ENCODE measurements around the gene HPS1. TPM values are rescaled to one million over a fixed set of nuclear protein-coding genes. Genes with fewer than 3 reads are reported as not detected.

HPS1 gene
- 34.3 TPM for polyA plus RNA-seq (2013, experiment 1 of 2)
- 34.4 TPM for polyA plus RNA-seq (2013, experiment 2 of 2)

DNA sequence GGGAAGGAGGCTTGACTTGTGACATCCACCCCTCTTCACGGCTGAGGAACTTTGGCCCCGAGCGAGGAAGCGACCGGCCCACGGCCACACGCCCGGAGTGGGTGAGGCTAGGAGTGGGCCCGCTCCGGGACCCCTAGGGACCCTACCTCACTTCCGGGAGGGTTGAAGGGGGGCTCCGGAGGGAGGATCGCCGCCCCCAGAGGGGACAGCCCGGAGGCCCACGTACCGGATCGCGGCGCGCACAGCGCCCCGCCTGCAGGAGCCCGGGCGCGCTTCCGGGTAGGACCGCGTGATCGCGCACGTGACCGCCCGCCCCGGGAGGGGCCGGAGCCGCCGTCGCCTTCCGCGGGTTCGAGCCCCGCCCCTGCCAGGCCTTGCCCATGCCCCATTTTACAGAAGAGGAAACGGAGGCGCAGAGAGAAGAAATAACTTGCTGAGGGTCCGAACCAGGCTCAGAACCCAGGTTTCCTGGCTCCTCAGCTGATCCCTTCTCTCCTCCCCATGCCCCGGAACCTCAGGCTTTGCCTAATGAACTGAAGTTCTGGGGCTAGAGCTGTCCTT is at the start of gene HPS1:
Gene HPS1, minus strand, starts transcription at position 275 of the 561 bp plus-strand sequence. CDS start 3,695 bp downstream, outside the sequence.
- WGBS, 2 donors (ENCODE audit: extremely low coverage in 2 of 2, insufficient read length in 2 of 2, insufficient replicate concordance in 1 of 2), result no CpG with 5 or more reads among the region's 47 CpGs

DNA sequence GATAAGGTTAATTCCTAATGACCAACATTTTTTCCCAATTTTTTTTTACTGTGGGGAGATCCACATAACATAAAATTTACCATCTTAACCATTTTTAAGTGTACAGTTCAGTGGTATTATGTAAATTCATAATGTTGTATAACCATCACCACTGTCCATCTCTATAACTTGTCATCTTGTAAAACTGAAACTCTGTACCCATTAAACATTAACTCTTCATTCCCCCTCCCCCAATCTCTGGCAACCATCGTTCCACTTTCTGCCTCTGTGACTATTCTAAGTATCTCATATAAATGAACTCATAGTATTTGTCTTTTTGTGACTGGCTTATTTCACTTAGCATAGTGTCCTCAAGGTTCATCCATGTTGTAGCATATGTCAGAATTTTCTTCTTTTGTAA is 46.0 kb upstream of the HPS1 start:
- Histone ChIP-seq H2AK5ac (ENCODE audit: low read depth, low read length) (no peak overlapping the region), H3K9me3 (replicated peaks in 1 of 2; ENCODE audit: control insufficient read depth in 2 of 2, insufficient read depth in 1 of 2, low read depth in 1 of 2, low read length in 2 of 2) (no peaks in the 10 kb centered on the region), H4K91ac (ENCODE audit: low read depth, low read length, poor library complexity) (no peak overlapping the region), H3K23ac (ENCODE audit: low read depth, low read length, poor library complexity) (no peak overlapping the region), H3K9ac (ENCODE audit: low read depth, low read length, poor library complexity) (no peak overlapping the region), H3K18ac (ENCODE audit: low read length) (no peak overlapping the region), H2BK12ac (ENCODE audit: low read length) (no peak overlapping the region), H3K4ac (ENCODE audit: low read length) (no peak overlapping the region), H3K14ac (ENCODE audit: low read length) (no peak overlapping the region), H3K4me2 (ENCODE audit: insufficient read depth, low read length, poor library complexity, severe bottlenecking) (no peak overlapping the region), H3K36me3 (replicated peaks in 1 of 2; ENCODE audit: control insufficient read depth in 2 of 2, insufficient read depth in 2 of 2, low read length in 2 of 2) (peaks cover 0 to 2% of the 10 kb centered on the region in 2 donors), H2AFZ (ENCODE audit: low read length) (no peak overlapping the region), H3K27me3 (ENCODE audit: control insufficient read depth in 3 of 3, insufficient read depth in 3 of 3, low read depth in 1 of 3, low read length in 3 of 3) (no peaks in the 10 kb centered on the region), H3K27ac (replicated peaks; ENCODE audit: low read length) (no peak overlapping the region), H3K4me1 (ENCODE audit: control insufficient read depth in 2 of 2, insufficient read depth in 1 of 2, low read depth in 1 of 2, low read length in 2 of 2) (no peaks in the 10 kb centered on the region), H4K8ac (ENCODE audit: low read depth, low read length) (no peak overlapping the region), H2BK120ac (ENCODE audit: low read depth, low read length) (no peak overlapping the region), H2BK15ac (ENCODE audit: low read length) (no peak overlapping the region), H3K79me1 (ENCODE audit: low read depth, low read length) (no peaks in the 10 kb centered on the region), H2BK5ac (ENCODE audit: low read length) (no peak overlapping the region), H3K4me3 (ENCODE audit: low read length in 2 of 2) (no peak overlapping the region)
- WGBS, 2 donors (ENCODE audit: extremely low coverage in 2 of 2, insufficient read length in 2 of 2, insufficient replicate concordance in 1 of 2), result no CpG with 5 or more reads among the region's 1 CpG
- no peak for DNase-seq (ENCODE audit: low spot score)

More for the DNA sequence above, at the start of gene HPS1:
- Histone ChIP-seq H2AK5ac (ENCODE audit: low read depth, low read length) (peak within 1 kb of the TSS; percentile 12), H3K4me1 (ENCODE audit: control insufficient read depth in 2 of 2, insufficient read depth in 1 of 2, low read depth in 1 of 2, low read length in 2 of 2) (peaks cover 0 to 6% of the 10 kb centered on the region in 2 donors), H3K9me3 (replicated peaks in 1 of 2; ENCODE audit: control insufficient read depth in 2 of 2, insufficient read depth in 1 of 2, low read depth in 1 of 2, low read length in 2 of 2) (no peaks in the 10 kb centered on the region), H2BK15ac (ENCODE audit: low read length) (no peak within 1 kb of the TSS), H3K27ac (replicated peaks; ENCODE audit: low read length) (no peak within 1 kb of the TSS), H2BK12ac (ENCODE audit: low read length) (no peak within 1 kb of the TSS), H3K14ac (ENCODE audit: low read length) (peak within 1 kb of the TSS; percentile 38), H3K36me3 (replicated peaks in 1 of 2; ENCODE audit: control insufficient read depth in 2 of 2, insufficient read depth in 2 of 2, low read length in 2 of 2) (peaks cover 20 to 36% of the 10 kb centered on the region in 2 donors), H3K23ac (ENCODE audit: low read depth, low read length, poor library complexity) (peak within 1 kb of the TSS; percentile 25), H4K91ac (ENCODE audit: low read depth, low read length, poor library complexity) (no peak within 1 kb of the TSS), H3K4me3 (ENCODE audit: low read length in 2 of 2) (peak within 1 kb of the TSS; percentile 75 to 93), H3K79me1 (ENCODE audit: low read depth, low read length) (no peaks in the 10 kb centered on the region), H3K18ac (ENCODE audit: low read length) (peak within 1 kb of the TSS; percentile 2), H2BK120ac (ENCODE audit: low read depth, low read length) (no peak within 1 kb of the TSS), H3K9ac (ENCODE audit: low read depth, low read length, poor library complexity) (peak within 1 kb of the TSS; percentile 74), H2AFZ (ENCODE audit: low read length) (peak within 1 kb of the TSS; percentile 100), H2BK5ac (ENCODE audit: low read length) (no peak within 1 kb of the TSS), H4K8ac (ENCODE audit: low read depth, low read length) (peak within 1 kb of the TSS; percentile 43), H3K27me3 (ENCODE audit: control insufficient read depth in 3 of 3, insufficient read depth in 3 of 3, low read depth in 1 of 3, low read length in 3 of 3) (no peaks in the 10 kb centered on the region), H3K4me2 (ENCODE audit: insufficient read depth, low read length, poor library complexity, severe bottlenecking) (peak within 1 kb of the TSS; percentile 83), H3K4ac (ENCODE audit: low read length) (no peak within 1 kb of the TSS)
- DNase-seq (ENCODE audit: low spot score), result peak; percentile 26

DNA sequence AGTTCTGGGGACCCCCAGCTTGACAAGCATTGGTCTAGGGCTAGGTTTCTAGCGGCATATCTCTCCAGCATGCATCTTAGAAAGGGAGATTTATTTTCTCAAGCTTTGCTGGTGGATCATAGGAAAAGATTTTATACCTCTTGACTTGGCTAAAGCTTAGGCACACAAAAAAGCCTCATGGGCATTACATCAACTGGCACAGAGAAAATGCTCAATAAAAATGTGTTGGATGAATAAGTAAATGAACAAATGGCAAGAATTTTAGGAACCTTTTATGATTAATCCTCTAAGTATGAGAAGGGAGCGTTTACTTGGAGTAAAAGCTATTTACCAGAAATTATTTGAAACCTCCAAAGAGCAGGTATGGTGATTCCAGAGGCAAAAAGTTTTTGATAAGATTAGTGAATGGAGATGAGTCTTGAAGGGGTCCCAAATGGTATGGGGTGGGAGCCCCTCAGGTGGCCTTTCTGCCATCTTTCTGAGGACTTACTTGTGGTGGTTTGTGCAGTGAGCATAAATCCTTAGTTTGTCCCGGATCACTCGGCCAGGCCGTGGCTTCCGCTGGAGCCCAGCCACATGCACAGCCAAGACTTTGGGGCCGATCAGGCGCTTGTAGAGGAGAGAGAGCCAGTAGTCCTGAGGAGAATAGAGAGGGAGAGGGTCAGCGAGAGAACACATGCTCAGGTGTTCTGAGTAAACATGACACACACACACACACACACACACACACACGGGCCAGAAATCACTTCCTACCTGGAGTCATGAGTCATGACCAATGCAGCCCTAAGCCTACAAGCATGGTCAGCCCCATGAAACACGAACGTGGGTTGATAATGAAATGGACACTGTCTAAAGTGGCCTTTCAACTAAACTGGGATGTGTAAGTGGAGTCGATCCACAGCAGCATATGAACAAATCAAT is 43.1 kb upstream of the HPS1 start:
- H3K27me3 ChIP-seq (ENCODE audit: control insufficient read depth in 3 of 3, insufficient read depth in 3 of 3, low read depth in 1 of 3, low read length in 3 of 3), result no peaks in the 10 kb centered on the region
- H3K9me3 ChIP-seq (replicated peaks in 1 of 2; ENCODE audit: control insufficient read depth in 2 of 2, insufficient read depth in 1 of 2, low read depth in 1 of 2, low read length in 2 of 2), result no peaks in the 10 kb centered on the region
- peak overlapping the region; percentile 19 for H4K8ac ChIP-seq (ENCODE audit: low read depth, low read length)
- H2BK15ac ChIP-seq (ENCODE audit: low read length), result no peak overlapping the region
- no peak overlapping the region for H3K23ac ChIP-seq (ENCODE audit: low read depth, low read length, poor library complexity)
- H3K27ac ChIP-seq (replicated peaks; ENCODE audit: low read length), result no peak overlapping the region
- H2AFZ ChIP-seq (ENCODE audit: low read length), result no peak overlapping the region
- no peak overlapping the region for H3K4ac ChIP-seq (ENCODE audit: low read length)
- no peak overlapping the region for H3K4me3 ChIP-seq (ENCODE audit: low read length in 2 of 2)
- H3K36me3 ChIP-seq (replicated peaks in 1 of 2; ENCODE audit: control insufficient read depth in 2 of 2, insufficient read depth in 2 of 2, low read length in 2 of 2), result peaks cover 0 to 2% of the 10 kb centered on the region in 2 donors
- no peak overlapping the region for H2BK5ac ChIP-seq (ENCODE audit: low read length)
- H3K18ac ChIP-seq (ENCODE audit: low read length), result peak overlapping the region; percentile 33
- H3K9ac ChIP-seq (ENCODE audit: low read depth, low read length, poor library complexity), result no peak overlapping the region
- H2BK12ac ChIP-seq (ENCODE audit: low read length), result no peak overlapping the region
- WGBS, 2 donors (ENCODE audit: extremely low coverage in 2 of 2, insufficient read length in 2 of 2, insufficient replicate concordance in 1 of 2), result no CpG with 5 or more reads among the region's 13 CpGs
- no peaks in the 10 kb centered on the region for H3K79me1 ChIP-seq (ENCODE audit: low read depth, low read length)
- H2AK5ac ChIP-seq (ENCODE audit: low read depth, low read length), result no peak overlapping the region
- no peak for DNase-seq (ENCODE audit: low spot score)
- no peak overlapping the region for H2BK120ac ChIP-seq (ENCODE audit: low read depth, low read length)
- H4K91ac ChIP-seq (ENCODE audit: low read depth, low read length, poor library complexity), result no peak overlapping the region
- H3K4me1 ChIP-seq (ENCODE audit: control insufficient read depth in 2 of 2, insufficient read depth in 1 of 2, low read depth in 1 of 2, low read length in 2 of 2), result peaks cover 0 to 2% of the 10 kb centered on the region in 2 donors
- H3K4me2 ChIP-seq (ENCODE audit: insufficient read depth, low read length, poor library complexity, severe bottlenecking), result no peak overlapping the region
- H3K14ac ChIP-seq (ENCODE audit: low read length), result no peak overlapping the region

Measured in neuronal stem cell (in vitro differentiated cells).